ENCODE results near the gene SRSF10. TPM values are rescaled to one million over a fixed set of nuclear protein-coding genes. Genes with fewer than 3 reads are reported as not detected.

SRSF10 gene
- total and polyA plus RNA-seq, 9 of the 15 experiments (the other 6 are each of a cell fraction or from before 2014, with no cell fraction given), result 154 to 264 (median 205) TPM

DNA sequence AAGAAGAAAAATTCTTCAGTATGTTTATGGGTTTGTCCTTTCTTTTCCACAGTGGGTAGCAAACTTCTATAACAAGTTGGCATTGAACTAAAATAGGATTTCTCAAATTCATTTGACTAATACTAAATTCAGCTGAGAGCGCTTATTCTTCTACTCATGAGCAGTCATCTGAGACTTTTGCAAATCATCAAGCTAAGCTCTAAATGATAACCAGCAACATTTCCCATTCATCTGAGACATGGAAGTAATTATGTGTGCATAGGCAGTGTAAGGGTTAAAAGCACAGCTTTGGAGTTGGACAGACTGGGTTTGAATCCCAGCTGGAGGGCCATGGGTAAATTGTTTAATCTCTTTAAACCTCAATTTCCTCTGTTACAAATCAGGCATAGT, 48.6 kb downstream of the SRSF10 start:
- ChIA-PET POLR2A (interaction anchor here (0.5 to 1.0 kb wide), 4 partner anchors 9 to 90 kb away, joined by 3 to 4 read pairs (median 3); partner anchors contain the start of gene PNRC2), CTCF (ENCODE audit: low intra/inter-chr PET ratio) (no interaction called here)
- no peaks in the 10 kb centered on the region for H3K27me3 ChIP-seq (ENCODE audit: control insufficient read depth in 2 of 2, insufficient read depth in 2 of 2, low read length in 2 of 2)
- peaks cover 0 to 3% of the 10 kb centered on the region in 2 experiments; a peak in 1 of 5 replicates for H3K4me1 ChIP-seq (replicated peaks in 1 of 2; ENCODE audit: control insufficient read depth in 2 of 2, insufficient read depth in 2 of 2, low read length in 2 of 2)
- H3K27ac ChIP-seq (ENCODE audit: extremely low read depth, low read depth, low read length), result no peak overlapping the region
- H3K79me2 ChIP-seq (ENCODE audit: control insufficient read depth, insufficient read depth, low read length), result no peaks in the 10 kb centered on the region
- H3K9me3 ChIP-seq (replicated peaks; ENCODE audit: control insufficient read depth, insufficient read depth, low read depth, low read length), result no peaks in the 10 kb centered on the region
- WGBS (ENCODE audit: insufficient coverage, low coverage, missing lambda C conversion rate), result 100% methylated on average over 1 of the region's 1 CpG
- H3K4me3 ChIP-seq, result no peak overlapping the region
- FAIRE-seq (no peak), DNase-seq (ENCODE audit: extremely low read depth in 1 of 4, low spot score in 3 of 4) (no peak), ATAC-seq (no peak)
- BruUV-seq (replicated peaks), result no TSS peak
- in situ Hi-C loops (cut with MboI), result no loop called here
- no peak overlapping the region for H3K4me2 ChIP-seq (ENCODE audit: insufficient read depth, low read length)
- intact Hi-C loops (cut with micrococcal nuclease), result no loop called here
- H2AFZ ChIP-seq (ENCODE audit: low read depth, low read length), result no peak overlapping the region
- TF ChIP-seq RHOXF2B (CRISPR knock-in tag; conservative IDR thresholded peaks at IDR 0.05), result no peak
- no peaks in the 10 kb centered on the region for H4K20me1 ChIP-seq (replicated peaks; ENCODE audit: control insufficient read depth, insufficient read depth, low read length)
- no peaks in the 10 kb centered on the region for H3K36me3 ChIP-seq (ENCODE audit: control insufficient read depth, insufficient read depth, low read length)
- H3K9ac ChIP-seq (ENCODE audit: insufficient read depth in 1 of 2, low read depth in 2 of 2, low read length in 2 of 2), result no peak overlapping the region
- no peaks in the 10 kb centered on the region for H3K9me1 ChIP-seq (ENCODE audit: control insufficient read depth, insufficient read depth, low read length)

DNA sequence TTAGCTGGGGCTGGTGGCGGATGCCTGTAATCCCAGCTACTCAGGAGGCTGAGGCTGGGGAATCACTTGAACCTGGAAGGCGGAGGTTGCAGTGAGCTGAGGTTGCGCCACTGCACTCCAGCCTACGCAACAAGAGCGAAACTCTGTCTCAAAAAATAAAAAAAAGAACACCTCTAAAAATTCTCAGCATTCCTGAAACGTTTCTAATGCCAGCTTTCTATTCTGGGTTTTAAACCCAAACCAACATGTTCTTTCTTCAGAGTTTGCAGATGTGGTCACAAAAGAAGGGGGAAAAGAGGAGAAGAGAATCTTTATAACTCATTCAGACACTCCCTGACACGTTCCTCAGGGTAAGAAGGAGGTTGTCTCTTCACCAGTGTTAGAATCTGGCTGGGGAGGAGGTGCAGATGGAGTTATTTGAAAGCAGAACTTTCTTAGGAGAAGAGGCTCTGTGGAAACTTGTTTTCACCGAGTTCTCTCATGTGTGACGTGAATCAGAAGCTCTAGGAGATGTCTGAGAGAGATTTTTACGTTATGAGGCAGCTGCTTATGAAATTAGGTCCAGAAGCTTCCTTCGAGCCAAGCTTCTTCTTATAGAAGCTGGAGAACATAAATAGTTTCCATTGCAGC, 49.2 kb downstream of the SRSF10 start:
- no peak for FAIRE-seq
- BruUV-seq (replicated peaks), result no TSS peak
- Histone ChIP-seq H3K9me3 (replicated peaks; ENCODE audit: control insufficient read depth, insufficient read depth, low read depth, low read length) (no peaks in the 10 kb centered on the region), H2AFZ (ENCODE audit: low read depth, low read length) (peak overlapping the region; percentile 40; the same call in 1 of the 2 replicates), H3K27ac (ENCODE audit: extremely low read depth, low read depth, low read length) (no peak overlapping the region), H3K4me3 (no peak overlapping the region), H3K9ac (ENCODE audit: insufficient read depth in 1 of 2, low read depth in 2 of 2, low read length in 2 of 2) (no peak overlapping the region), H3K36me3 (ENCODE audit: control insufficient read depth, insufficient read depth, low read length) (no peaks in the 10 kb centered on the region), H4K20me1 (replicated peaks; ENCODE audit: control insufficient read depth, insufficient read depth, low read length) (no peaks in the 10 kb centered on the region), H3K4me2 (ENCODE audit: insufficient read depth, low read length) (no peak overlapping the region), H3K27me3 (ENCODE audit: control insufficient read depth in 2 of 2, insufficient read depth in 2 of 2, low read length in 2 of 2) (no peaks in the 10 kb centered on the region), H3K79me2 (ENCODE audit: control insufficient read depth, insufficient read depth, low read length) (no peaks in the 10 kb centered on the region), H3K9me1 (ENCODE audit: control insufficient read depth, insufficient read depth, low read length) (no peaks in the 10 kb centered on the region), H3K4me1 (replicated peaks in 1 of 2; ENCODE audit: control insufficient read depth in 2 of 2, insufficient read depth in 2 of 2, low read length in 2 of 2) (peaks cover 0 to 3% of the 10 kb centered on the region in 2 experiments; a peak in 1 of 5 replicates)
- CTCF ChIA-PET (ENCODE audit: low intra/inter-chr PET ratio), result no interaction called here
- 37% methylated on average over 11 of the region's 11 CpGs for WGBS (ENCODE audit: insufficient coverage, low coverage, missing lambda C conversion rate)
- intact Hi-C loops (cut with micrococcal nuclease) (no loop called here), in situ Hi-C loops (cut with MboI) (no loop called here)
- ATAC-seq, result no peak
- TF ChIP-seq MTA2 (IDR thresholded peaks at IDR 0.05; ENCODE audit: low read depth) (no peak), ZBTB17 (CRISPR knock-in tag; IDR thresholded peaks at IDR 0.05) (no peak), SRSF1 (IDR thresholded peaks at IDR 0.05; ENCODE audit: low read depth, low read length) (no peak), MTA1 (IDR thresholded peaks at IDR 0.05; ENCODE audit: borderline replicate concordance) (no peak), U2AF1 (optimal IDR thresholded peaks at IDR 0.05; ENCODE audit: low read depth, low read length) (no peak), TRIM28 (IDR thresholded peaks at IDR 0.05) (no peak), ZNF830 (CRISPR knock-in tag; IDR thresholded peaks at IDR 0.05) (no peak), E2F3 (CRISPR knock-in tag; IDR thresholded peaks at IDR 0.05) (no peak), CTBP1 (IDR thresholded peaks at IDR 0.05; ENCODE audit: borderline replicate concordance) (no peak), HIVEP1 (CRISPR knock-in tag; IDR thresholded peaks at IDR 0.05) (no peak), ZFP1 (CRISPR knock-in tag; IDR thresholded peaks at IDR 0.05) (no peak)
- TF ChIP-seq, protein P1, sequence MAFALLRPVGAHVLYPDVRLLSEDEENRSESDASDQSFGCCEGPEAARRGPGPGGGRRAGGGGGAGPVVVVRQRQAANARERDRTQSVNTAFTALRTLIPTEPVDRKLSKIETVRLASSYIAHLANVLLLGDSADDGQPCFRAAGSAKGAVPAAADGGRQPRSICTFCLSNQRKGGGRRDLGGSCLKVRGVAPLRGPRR (CRISPR knock-in tag; IDR thresholded peaks at IDR 0.05), result no peak
- TF ChIP-seq, protein P2, sequence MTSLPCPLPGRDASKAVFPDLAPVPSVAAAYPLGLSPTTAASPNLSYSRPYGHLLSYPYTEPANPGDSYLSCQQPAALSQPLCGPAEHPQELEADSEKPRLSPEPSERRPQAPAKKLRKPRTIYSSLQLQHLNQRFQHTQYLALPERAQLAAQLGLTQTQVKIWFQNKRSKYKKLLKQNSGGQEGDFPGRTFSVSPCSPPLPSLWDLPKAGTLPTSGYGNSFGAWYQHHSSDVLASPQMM (CRISPR knock-in tag; IDR thresholded peaks at IDR 0.05), result no peak
- DNase-seq (ENCODE audit: extremely low read depth in 1 of 4, low spot score in 3 of 4), result peak in 1 of 4 experiments; percentile 4
- POLR2A ChIA-PET, result interaction anchor here (0.9 to 1.0 kb wide), 2 partner anchors 9 to 29 kb away, joined by 3 to 4 read pairs; partner anchors contain the start of gene PNRC2

All from K562 (cell line).